Activated CD8-positive, alpha-beta memory T cell treated with anti-CD3 and anti-CD28 coated beads for 1 hour (primary cell): ENCODE measurements around the gene FOXP4.

Source experiments
- DNase-seq, 2 donors: peaks; one replicate each; pipeline ENCODE4 v3.0.0-alpha.2; 2020; ENCODE audit warnings: low read depth in 1 of 2; ENCODE audit errors: extremely low read depth in 1 of 2

FOXP4 gene

DNA sequence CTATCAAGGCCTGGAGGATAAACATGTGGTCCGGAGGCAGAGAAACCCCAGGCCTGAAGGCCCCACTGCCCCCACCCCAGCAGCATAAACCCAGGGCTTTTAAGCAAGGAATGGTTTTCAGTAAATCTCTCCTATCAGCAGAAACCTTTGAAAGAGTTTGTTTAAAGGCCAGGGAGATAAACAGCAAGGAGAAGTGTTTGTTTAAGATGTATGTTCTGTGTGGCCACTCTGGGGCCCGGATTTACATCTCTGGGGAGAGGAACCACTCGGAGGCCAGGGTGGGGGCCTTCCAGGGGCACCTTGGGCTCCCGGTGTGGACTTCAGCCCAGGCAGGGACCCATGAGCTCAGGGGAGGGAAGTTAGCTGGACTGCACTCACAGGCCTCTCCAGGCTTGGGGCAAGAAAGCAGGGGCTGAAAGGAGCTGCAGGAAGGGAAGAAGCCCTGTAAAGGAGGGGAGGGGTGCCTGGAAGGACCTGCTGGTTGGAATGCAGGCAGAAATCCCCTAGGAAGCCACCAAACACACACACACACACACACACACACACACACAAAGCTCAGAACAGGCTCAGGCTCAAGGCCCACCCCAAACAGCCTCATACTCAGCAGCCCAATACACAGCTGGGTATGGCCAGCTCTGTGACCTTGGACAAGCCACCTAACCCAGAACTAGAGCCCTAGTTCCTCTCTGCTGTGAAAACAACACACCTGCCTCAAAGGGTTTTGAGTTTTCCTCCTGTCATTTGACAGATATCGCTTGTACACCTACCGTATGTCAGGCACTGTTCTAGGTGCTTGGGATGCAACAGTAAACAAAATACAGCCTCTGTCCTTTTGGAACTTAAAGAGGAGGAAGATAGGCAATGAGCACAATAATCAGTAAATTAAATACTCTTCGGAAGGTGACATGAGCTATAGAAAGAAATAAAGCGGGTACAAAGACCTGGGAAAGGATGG is 26.2 kb upstream of the FOXP4 start:
- no peak for DNase-seq

DNA sequence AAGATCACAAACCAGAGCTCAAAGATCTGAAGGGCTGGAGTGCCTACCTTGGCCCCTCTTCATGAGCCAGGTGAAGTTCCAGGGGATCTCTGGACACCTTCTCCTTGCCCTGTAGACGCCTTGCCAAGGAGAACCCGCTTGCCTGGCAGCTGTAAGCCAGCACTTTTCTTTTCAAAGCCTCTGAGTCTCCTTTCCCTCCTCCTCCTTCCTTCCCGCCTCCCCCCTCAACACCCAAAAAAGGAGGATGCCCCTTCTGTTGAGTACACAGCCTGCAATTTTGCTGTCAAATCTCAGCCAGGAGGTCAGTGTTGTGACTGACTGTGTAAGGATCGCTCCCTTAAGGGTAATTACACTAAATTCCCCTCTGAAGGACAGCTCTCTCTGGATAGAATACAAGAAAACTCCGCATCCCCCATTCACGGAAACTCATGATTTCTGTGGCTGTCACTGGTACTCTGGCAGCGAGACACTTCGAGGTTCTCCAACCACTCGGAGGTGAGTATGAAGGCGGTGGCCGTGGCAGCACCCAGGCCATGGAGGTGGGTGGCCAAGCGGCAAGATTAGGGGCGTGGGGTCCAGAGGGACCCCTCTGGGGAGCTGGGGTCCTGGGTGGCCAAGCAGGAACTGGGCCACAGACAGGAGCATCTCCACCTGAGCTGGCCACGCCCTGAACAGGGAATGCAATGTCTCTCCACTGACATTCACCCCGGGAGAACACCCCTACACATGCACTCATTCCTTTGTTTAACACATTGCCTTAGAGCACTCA is 23.2 kb upstream of the FOXP4 start:
- DNase-seq = no peak

DNA sequence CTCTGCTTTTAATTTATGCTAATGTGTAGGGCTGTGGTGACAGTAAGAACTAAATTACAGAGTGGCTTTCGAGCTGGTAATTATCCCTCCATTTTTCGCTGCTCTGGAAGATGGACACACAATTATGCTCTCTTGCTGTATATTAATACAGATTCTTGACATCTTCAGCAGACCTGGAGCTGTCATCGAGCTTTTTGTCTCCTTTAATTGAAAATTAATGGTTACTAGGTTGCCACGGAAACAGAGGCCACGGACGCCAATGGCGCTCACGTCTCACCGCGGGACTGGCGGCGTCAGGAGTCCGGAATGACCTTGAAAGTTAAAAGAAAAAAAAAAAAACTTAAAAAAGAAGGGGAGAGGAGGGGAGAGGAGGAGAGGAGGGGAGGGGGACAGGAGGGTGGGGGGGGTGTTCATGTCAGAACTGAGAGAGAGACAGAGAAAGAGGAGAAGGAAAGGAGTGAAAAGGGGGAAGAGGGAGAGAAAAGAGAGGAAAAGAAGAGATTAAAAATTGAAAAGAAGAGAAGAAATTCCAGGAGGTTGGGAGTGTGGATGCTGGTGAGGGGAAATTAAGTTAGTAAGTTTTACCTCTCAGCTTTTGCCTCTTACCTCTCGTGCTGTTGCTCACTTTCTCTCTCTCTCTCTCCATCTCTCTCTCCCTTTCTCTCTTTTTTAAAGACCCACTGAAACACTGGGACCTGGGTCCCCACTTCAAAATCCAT is 22.1 kb upstream of the FOXP4 start:
- no peak for DNase-seq

DNA sequence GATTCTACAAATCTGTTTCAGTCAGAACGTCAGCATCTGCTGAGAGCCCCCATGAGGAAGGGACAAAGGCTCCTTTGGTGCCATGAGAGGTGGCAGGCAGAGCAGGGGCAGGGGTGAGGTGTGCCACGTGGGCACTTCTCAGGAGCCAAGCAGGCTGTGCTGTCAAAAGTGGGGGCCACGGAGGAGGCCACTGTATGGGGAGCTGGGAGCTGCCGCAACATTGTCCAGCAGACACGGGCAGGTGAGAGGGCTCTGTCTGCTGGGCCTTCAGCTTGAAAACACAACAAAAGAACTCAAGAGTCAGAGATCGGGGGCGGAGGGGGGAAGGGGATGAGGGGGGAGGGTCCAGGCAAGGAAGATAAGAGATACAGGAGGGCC is 21.6 kb upstream of the FOXP4 start:
- no peak for DNase-seq

DNA sequence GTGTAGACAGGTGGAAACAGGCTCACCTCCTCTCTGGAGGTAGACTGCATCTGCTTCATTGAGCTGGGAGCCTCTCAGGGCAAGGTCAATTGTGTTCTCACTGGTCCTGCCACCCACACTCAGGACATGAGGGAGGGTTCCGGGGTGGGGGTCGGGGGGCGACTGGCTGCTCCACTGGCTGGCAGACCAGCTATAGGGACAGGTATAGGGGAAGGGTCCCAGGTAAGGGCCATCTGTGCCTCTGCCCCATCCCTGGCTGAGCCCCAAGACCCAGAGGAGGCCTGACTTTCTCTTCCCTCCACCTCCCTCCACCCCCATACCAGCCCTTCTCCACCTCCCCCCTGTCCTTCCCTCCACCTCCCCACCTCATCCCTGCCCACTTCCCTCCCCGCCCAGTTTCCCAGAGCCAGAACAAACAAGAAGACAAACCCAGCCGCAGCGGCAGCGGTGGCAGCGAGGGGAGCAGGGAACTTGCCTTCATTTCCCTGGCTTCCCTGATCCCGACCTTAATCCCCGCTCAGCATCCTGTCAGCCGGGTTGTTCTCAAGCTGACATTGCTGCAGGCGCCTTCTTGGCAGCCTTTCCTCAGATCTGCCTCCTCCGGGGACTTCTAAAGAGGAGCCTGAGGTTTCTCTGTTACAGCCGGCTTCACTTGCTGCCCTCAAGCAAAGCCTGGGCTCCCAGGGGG is 18.3 kb upstream of the FOXP4 start:
- DNase-seq = no peak

DNA sequence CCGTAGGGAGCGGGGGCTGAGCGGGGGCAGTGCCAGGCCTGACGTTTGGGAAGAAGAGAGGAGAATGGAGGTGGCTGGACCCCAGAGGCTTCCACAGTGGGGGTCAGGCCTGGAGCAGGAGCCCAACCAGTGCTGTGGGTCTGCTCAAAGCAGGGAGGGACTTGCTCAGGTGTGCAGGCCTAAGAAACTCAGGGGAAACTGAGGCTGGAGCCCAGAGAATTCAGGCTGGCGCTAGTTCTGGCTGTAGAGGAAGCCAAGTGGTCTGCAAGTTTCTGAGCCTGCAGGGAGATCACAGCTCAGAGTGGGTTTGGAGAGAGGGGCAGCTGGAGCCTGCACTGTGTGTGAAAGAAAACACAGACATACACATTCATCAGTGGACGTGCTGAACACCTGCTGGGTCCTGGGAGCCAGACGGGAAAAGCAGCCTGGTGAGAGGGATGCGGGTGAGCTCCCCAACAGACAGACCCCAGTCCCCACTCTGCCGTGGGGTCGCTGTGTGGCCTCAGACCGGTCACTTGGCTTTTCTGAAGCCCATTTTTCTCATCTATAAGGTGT is 17.7 kb upstream of the FOXP4 start:
- DNase-seq = no peak

DNA sequence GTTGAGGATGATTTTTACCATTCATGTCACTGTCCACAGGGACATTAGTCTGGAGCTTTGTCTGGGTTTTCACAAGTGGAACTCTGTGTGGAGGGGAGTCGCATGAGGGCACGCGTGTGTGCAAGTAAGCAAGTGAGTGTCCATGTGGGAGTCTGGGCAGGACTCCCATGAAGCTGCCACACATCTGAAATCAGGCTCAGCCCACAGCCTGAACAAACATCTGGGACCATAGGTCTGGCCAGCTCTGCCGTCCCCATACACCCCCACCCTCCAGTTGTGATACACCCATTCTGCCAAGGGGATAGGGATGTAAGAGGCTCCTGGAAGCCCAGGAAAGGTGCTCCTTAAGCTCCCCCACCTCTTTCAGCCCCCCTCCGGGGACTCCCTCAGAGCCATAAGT is 17.1 kb upstream of the FOXP4 start:
- no peak for DNase-seq

DNA sequence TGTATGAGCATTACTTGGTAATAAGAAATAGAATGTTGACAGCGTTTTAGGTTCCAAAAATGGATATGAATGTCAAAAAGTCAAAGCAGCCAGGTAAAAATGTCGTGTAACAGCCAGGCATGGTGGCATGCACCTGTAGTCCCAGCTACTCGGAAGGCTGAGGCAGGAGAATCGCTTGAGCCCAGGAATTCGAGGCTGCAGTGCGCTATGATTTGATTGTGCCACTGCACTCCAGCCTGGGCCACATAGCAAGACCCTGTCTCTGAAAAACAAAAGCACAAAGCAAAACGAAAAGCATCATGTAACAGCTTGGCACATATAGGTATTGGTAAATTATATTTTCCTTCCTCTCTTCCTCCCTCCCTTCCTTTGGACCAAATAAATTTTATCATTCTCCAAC is 16.2 kb upstream of the FOXP4 start:
- DNase-seq = no peak

DNA sequence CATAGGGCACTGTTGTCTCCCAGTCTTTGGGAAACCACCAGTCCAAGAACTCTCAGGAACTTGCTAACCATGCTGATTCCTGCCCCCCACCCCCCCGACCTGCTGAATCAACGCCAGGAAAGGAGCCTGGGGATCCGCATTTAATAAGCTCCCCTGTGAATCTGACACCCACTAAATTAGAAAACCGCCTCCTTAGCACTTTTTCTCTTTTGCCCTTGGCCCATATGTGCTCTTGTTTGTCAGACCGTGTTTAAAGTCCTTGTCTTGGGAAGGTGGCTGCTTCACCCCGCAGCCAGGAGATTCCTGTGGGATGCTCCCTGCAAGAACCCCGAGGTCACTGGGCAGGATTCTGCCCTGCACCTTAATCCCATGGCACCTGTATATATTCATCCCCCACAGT is 15.7 kb upstream of the FOXP4 start:
- no peak for DNase-seq

DNA sequence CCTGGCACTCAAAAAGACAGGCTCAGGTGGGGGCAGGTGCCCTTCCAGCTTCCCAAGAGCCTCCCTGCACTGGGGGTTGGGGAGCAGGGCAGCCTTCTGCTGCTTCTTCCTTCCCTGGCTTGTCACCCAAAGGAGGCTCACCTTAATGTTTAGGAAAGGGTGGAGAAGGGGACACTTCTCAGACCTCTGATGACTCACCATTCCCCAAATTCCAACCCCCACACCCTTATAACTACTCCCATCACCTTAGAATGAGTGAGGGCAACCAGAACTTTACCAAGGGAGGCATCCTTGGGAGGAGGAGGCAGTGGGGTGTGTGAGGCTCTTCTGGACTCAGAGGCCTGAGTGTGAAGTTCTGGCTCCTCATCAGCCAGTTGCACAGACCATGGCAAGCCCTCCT is 15.2 kb upstream of the FOXP4 start:
- no peak for DNase-seq

DNA sequence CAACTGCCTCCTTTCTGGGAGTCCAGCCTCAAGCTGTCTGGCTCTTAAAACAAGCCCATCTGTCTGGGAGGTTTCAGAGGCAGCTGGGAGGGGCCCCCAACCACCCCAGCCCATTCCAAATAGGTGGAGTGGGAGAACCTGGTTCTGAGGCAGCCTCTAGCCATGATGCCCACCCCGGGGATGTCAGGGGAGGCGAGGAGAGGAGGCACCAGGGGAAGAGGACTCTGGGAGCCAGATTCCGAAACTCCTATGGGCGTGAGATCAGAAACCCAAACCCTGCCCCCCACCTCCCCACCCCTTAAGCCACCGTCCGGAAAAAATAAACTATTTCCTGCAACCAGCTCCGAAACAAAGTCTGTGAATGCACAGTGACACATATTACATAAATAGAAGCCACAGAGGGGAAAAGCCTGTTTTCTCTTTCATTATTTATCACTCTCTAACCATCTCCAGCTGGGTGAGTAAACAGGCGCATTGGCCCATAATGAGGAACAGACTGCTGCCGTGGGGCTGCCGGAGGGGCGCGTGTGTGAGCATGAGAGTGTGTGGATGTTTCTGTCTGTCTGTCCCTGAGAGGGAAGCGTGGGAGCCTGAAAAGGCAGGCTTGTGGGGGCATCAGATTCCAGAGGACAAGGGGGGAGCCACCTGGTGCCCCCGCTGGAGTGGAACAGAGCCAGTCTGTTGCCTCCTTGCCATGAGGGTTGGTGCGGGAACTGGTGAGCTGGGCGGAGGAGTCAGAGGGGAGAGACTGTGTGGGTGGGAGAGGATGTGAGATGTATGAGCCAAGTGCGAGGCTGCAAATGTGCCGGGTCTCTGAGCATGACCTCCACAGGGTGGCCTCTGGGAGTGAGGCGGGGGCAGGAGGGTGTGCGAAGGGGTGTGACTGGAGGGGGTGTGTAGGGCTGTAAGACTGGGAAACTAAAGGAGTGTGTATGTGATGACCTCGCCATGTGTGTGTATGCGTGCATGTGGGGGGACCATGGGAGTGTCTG is 14.3 kb upstream of the FOXP4 start:
- DNase-seq = peak in 1 of 2 donors; percentile 28

DNA sequence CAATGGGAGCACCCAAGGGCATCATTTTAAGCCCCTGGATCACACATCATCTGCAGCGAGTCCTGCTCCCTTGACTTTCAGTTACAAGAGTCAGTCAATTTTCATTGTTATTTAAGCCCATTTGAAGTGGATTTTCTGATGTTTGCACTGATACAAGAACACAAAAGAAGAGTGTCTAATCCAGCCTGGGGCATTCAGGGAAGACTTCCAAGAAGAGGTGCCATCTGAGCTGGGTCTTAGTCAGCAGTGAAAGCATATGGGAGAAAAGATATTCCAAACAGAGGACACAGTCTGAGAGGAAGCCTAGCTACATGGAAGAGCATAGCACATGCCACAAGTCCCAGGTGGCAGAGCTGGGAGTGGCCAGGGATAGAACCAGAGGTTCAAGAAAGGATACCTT is 10.4 kb upstream of the FOXP4 start:
- no peak for DNase-seq

DNA sequence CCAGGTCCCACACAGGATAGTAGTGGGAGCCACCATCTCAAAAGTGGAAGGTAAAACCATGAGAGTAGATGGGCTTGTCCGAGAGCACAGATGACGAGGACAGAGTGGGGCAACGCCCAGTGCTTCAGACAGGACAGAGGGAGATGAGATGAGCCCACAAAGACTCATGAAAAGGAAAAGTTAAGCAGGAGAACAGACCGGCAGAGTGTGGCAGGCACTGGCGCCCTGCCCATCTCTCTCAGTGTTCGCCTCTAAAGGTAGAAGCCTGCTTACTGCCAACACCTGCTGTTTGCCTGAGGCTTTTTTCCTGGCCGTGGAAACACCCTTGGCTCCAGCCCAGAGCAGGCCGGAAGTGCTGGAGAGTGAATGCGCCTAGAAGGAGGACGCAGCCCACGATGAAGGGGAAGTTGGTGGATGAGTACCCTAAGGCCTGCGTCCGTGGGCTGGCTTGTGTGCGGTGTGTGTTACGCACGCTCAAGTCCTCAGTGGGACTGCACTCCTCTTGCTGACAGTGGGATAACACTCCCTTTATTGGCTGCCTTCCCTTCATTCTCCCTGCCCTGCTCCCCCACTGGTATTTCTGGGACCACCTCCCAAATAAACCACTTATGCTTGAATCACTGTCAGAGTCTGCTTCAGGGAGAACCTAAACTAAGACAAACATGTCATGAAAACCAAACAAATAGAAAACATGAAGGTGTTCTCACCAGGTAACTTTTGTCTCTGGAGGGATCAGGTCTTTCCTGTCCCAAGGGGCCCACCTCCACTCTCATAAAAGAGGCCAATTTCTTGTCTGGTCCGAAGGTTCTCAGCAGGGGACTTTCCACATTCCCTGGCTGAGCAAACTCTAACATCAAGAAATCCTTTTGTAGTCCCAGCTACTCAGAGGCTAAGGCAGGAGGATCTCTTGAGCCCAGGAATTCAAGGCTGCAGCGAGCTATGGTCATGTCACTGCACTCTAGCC is 9.1 kb upstream of the FOXP4 start:
- DNase-seq = no peak

DNA sequence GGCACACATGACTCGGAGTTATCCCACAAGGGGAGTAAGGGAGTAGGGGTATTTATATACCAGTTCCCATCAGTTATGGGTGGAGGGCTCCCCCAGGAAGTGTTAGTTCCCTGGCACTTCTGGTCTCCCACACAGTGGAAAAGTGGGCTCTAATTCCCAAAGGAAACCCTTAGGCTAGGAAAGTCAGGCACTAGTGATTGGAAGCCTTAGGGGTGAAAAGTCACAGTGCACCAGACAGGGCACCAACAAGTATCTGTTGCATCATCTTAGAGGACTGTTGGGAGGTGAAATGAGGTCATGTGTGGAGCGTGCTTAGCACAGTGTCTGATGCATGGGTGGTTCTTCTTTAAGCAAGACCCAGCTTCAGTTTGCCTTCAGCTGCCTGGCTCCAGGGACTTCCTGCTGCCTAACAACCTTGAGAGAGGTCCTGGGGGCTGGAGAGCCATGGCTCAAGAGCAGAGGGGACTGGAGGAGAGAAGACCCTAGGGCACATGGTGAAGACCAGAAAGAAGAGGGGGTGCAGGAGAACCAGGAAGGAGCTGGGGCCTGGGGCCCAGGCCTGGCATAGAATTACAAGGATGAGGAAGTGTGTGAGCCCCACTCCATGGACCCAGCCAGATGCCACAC is 7.5 kb upstream of the FOXP4 start:
- no peak for DNase-seq

DNA sequence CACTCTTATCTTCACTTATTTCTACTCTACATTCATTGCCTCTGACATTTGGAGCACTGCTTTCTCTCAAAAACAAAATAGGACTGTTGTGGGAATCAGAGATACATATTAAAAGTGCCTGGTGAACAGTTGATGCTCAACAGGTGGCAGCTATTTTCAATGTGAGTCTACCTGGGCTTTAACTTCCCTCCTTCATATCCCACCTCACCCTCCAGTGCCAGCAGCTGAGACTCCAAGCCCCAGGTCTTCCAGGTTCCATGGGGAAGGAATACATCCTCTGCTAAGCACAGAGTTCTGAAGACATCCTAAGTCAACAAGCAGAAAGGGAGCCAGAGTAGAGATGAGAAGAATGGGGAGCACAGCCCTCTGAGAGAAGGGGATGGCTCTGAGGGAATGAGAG is 7.0 kb upstream of the FOXP4 start:
- no peak for DNase-seq

DNA sequence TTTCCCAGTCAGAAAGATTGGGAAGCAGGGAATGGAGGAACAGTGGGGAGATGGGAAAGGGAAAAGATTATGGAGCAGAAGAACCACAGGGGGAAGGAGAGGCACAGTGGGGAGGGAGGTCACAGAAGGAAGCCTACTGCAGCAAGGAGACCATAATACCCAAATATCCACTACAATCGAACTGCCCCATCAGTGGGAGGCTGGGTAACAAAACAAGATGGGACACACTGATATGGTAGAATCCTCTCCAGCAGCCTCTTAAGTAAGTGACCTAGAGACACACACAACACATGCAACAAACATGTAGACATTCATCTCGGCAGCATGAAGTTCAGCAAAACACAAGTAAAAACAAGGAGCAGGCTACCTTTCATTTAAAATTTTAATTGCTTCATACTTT is 4.8 kb upstream of the FOXP4 start:
- DNase-seq = no peak

DNA sequence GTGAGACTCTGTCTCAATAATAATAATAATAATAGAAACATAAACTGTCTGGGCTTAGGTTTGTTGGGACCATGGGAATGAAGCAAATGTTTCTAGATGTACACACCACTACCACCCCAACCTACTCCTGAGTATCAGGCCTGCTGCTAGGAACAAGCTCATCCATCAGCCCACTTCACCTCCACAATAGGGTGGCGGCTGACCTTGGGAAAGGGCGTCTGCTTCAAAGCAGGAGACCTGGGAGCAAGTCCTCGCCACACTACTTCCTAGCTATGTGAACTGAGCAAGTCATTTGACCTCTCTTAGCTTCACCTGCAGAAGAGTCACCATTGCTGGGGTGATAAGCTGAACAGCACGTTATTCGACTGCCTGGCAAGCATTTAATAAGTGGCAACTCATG is 3.1 kb upstream of the FOXP4 start:
- DNase-seq = no peak

DNA sequence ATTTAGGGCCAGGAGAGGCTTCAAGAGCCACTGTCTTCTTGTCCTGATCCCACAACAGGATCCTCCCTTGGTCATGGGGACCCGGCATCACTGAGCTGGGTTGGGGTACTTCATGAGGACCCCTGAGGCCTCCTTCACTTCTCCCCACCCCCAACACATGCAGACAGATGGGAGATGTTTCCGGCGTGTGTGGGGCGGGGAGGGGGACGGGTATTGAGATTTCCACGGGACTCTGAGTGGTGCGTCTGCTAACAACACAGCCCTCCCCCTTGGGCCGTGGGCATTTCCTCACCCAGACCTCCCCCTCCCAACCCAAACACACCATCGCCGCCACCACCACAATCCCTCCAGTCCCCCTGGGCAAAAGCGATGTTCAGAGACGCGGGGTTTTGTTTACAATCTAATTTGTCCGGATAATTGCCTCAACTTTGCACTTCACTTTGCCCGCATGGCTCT is 906 bp upstream of the FOXP4 start:
- no peak for DNase-seq
